ENCODE results near the gene SIN3A. TPM values are rescaled to one million over a fixed set of nuclear protein-coding genes. Genes with fewer than 3 reads are reported as not detected.

SIN3A gene
- total and polyA plus RNA-seq, 2 of the 8 experiments (the other 6 are each of a cell fraction or from before 2014, with no cell fraction given): 69.5 to 109 TPM

- ChIA-PET CTCF (ENCODE audit: partially characterized antibody) (interaction anchor here (1.0 to 1.1 kb wide), 2 partner anchors 12 to 30 kb away, joined by 3 read pairs; partner anchors contain the start of gene NEIL1), POLR2A (ENCODE audit: partially characterized antibody) (interaction anchor here (0.7 to 2.2 kb wide), 7 partner anchors 9 to 285 kb away, joined by 3 to 10 read pairs (median 5); partner anchors contain the start of genes MAN2C1 and NEIL1)
- peak within 1 kb of the TSS; percentile 68 to 87 (median 82) for H3K9ac ChIP-seq (replicated peaks in 1 of 4; ENCODE audit: extremely low read depth in 1 of 4, low read depth in 3 of 4, low read length in 3 of 4)
- peaks cover 3 to 19% (median 5%) of the 10 kb centered on the region in 4 experiments; a peak in 5 of 8 replicates for H3K36me3 ChIP-seq (ENCODE audit: control insufficient read depth in 2 of 4, insufficient read depth in 4 of 4, low read length in 3 of 4)
- peaks cover 0 to 7% (median 2%) of the 10 kb centered on the region in 4 experiments; a peak in 5 of 7 replicates for H3K4me1 ChIP-seq (replicated peaks in 1 of 4; ENCODE audit: control insufficient read depth in 3 of 4, insufficient read depth in 4 of 4, low read length in 3 of 4)
- H2BK15ac ChIP-seq (ENCODE audit: low read length): no peak within 1 kb of the TSS
- peak within 1 kb of the TSS; percentile 46 for H3K56ac ChIP-seq (replicated peaks; ENCODE audit: insufficient read length, low read depth, low read length)
- H2BK120ac ChIP-seq (replicated peaks; ENCODE audit: low read depth, low read length): no peak within 1 kb of the TSS
- peak within 1 kb of the TSS; percentile 84 to 97 for H3K4me2 ChIP-seq (ENCODE audit: insufficient read depth in 1 of 2, low read depth in 2 of 2, low read length in 2 of 2)
- H3K23me2 ChIP-seq (ENCODE audit: low read depth, low read length): peaks cover 8% of the 10 kb centered on the region
- peak within 1 kb of the TSS; percentile 78 for H3K4ac ChIP-seq (replicated peaks; ENCODE audit: insufficient read length, low read depth, low read length)
- DNase-seq (ENCODE audit: low read depth in 1 of 2, low spot score in 2 of 2): peak; percentile 75 to 95
- no peaks in the 10 kb centered on the region; a peak in 1 of 7 replicates for H3K27me3 ChIP-seq (replicated peaks in 1 of 4; ENCODE audit: control insufficient read depth in 3 of 4, extremely low read depth in 1 of 4, insufficient read depth in 3 of 4, low read length in 3 of 4)
- no peak for FAIRE-seq
- no peak within 1 kb of the TSS for H2BK20ac ChIP-seq (ENCODE audit: low read length)
- H3K79me2 ChIP-seq (ENCODE audit: control insufficient read depth in 1 of 2, insufficient read depth in 2 of 2, low read length in 2 of 2): peaks cover 0 to 7% of the 10 kb centered on the region in 2 experiments; a peak in 2 of 4 replicates
- H4K20me1 ChIP-seq (replicated peaks in 1 of 2; ENCODE audit: control insufficient read depth in 1 of 2, insufficient read depth in 2 of 2, low read length in 2 of 2): no peaks in the 10 kb centered on the region
- 5% methylated on average over 30 of the region's 42 CpGs; no CpG with 5 or more reads in 1 of the 2 experiments for WGBS, 2 experiments (ENCODE audit: extremely low coverage in 1 of 2, insufficient coverage in 1 of 2, insufficient read length in 1 of 2, insufficient replicate concordance in 2 of 2, low coverage in 1 of 2, low lambda C conversion rate in 2 of 2, missing lambda C conversion rate in 1 of 2)
- peak within 1 kb of the TSS; percentile 49; the same call in 1 of the 2 replicates for H2AK5ac ChIP-seq (ENCODE audit: low read depth, low read length)
- no peaks in the 10 kb centered on the region for H3K9me3 ChIP-seq (ENCODE audit: insufficient read depth in 2 of 2, low read depth in 1 of 2, low read length in 1 of 2)
- H3K79me1 ChIP-seq (ENCODE audit: low read depth, low read length): 0 out of 2 replicates have a peak, but pooled peaks cover 2% of the 10 kb centered on the region
- H3K27ac ChIP-seq (ENCODE audit: low read depth, low read length): peak within 1 kb of the TSS; percentile 75; the same call in 1 of the 2 replicates
- peak within 1 kb of the TSS; percentile 99 for H4K8ac ChIP-seq (ENCODE audit: extremely low read depth, insufficient read depth, low read length)
- peak within 1 kb of the TSS; percentile 96; the same call in 1 of the 2 replicates for H3K18ac ChIP-seq (ENCODE audit: extremely low read depth, low read length)
- peak within 1 kb of the TSS; percentile 71 for H4K5ac ChIP-seq (ENCODE audit: insufficient read length, low read depth, low read length)
- no peak within 1 kb of the TSS for H3K14ac ChIP-seq (ENCODE audit: insufficient read length)
- H4K91ac ChIP-seq (replicated peaks; ENCODE audit: insufficient read length, low read length): no peak within 1 kb of the TSS
- H2AFZ ChIP-seq (ENCODE audit: low read length): peak within 1 kb of the TSS; percentile 60
- peak within 1 kb of the TSS; percentile 50 to 91 (median 86) for H3K4me3 ChIP-seq (ENCODE audit: extremely low read depth in 1 of 4, insufficient read depth in 2 of 4, low read depth in 3 of 4, low read length in 4 of 4)
- H2BK12ac ChIP-seq (ENCODE audit: low read depth, low read length): no peak within 1 kb of the TSS
- no peak within 1 kb of the TSS for H2BK5ac ChIP-seq (ENCODE audit: low read depth, low read length)
- H3K23ac ChIP-seq (ENCODE audit: insufficient read length): no peak within 1 kb of the TSS
- TF ChIP-seq SP1 (IDR thresholded peaks at IDR 0.05; ENCODE audit: low read depth, low read length) (0 out of 2 replicates have a peak, but pooled peaks have one; percentile 21), RNF2 (IDR thresholded peaks at IDR 0.05; ENCODE audit: borderline replicate concordance, low read depth, low read length, missing control alignments, poor library complexity, severe bottlenecking) (no peak), TAF7 (optimal IDR thresholded peaks at IDR 0.05; ENCODE audit: borderline replicate concordance, low read depth, low read length) (peak; percentile 50), ATF2 (IDR thresholded peaks at IDR 0.05; ENCODE audit: low read length) (no peak), YY1 (IDR thresholded peaks at IDR 0.05; ENCODE audit: low read depth, low read length) (peak; percentile 55; the same call in 1 of the 2 replicates), CREB1 (IDR thresholded peaks at IDR 0.05) (no peak; the same call in 1 of the 2 replicates), POLR2A (IDR thresholded peaks at IDR 0.05; ENCODE audit: control extremely low read depth in 1 of 2, low read depth in 2 of 2, low read length in 2 of 2) (peak; percentile 28 to 80), MAX (IDR thresholded peaks at IDR 0.05) (peak; percentile 77), CBX8 (IDR thresholded peaks at IDR 0.05; ENCODE audit: borderline replicate concordance, low read depth, low read length) (no peak), BACH1 (IDR thresholded peaks at IDR 0.05; ENCODE audit: low read length) (no peak)
Observed at GRCh38 chr15:75335705-75336355, 115.7 kb downstream of the SIN3A start, which contains the start of gene COMMD4. Gene COMMD4 (plus strand): TSS chr15:75336063. CDS start chr15:75336090, 27 bp downstream.

Data from H1 (cell line).